Measurements from ENCODE around the gene S100A3.

The S100A3 gene

DNA sequence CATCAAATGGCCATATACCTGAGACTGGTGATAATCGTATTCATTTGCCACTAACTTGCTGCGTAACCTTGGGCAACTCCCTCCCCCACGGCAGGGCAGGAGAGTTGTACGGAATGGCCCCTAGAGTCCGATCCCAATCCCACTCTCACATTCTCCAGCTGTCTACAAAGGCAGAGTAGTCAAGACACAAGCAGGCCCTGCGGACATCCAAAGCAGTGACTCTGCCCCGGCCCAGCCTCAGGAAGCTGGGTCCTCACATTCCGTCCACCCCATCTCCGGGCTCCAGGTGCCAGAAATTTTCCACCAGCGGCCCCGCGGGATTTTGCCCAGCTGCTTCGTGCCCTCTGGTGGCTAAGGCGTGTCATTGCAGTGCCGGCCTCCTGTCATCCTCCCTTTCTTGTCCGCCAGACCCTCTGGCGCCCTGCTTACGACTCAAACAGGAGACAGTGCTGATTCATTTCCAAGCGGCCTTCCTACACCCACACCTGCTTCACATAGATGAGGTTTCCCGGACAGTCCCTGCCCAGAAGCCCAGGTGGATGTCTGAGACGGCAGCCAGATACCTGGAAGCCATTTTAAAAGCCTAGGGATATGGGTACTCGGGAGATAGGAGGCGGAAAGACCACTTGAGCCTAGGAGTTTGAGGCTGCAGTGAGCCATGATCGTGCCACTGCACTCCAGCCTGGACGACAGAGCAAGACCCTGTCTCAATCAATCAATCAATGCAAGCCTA is 19.5 kb upstream of the S100A3 start:
- TF ChIP-seq, protein P1, sequence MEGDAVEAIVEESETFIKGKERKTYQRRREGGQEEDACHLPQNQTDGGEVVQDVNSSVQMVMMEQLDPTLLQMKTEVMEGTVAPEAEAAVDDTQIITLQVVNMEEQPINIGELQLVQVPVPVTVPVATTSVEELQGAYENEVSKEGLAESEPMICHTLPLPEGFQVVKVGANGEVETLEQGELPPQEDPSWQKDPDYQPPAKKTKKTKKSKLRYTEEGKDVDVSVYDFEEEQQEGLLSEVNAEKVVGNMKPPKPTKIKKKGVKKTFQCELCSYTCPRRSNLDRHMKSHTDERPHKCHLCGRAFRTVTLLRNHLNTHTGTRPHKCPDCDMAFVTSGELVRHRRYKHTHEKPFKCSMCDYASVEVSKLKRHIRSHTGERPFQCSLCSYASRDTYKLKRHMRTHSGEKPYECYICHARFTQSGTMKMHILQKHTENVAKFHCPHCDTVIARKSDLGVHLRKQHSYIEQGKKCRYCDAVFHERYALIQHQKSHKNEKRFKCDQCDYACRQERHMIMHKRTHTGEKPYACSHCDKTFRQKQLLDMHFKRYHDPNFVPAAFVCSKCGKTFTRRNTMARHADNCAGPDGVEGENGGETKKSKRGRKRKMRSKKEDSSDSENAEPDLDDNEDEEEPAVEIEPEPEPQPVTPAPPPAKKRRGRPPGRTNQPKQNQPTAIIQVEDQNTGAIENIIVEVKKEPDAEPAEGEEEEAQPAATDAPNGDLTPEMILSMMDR (conservative IDR thresholded peaks at IDR 0.05; ENCODE audit: low read depth, low read length) = peak; percentile 100
- Histone ChIP-seq H3K79me2 (ENCODE audit: insufficient read depth, low read depth) (no peaks in the 10 kb centered on the region), H2AFZ (ENCODE audit: low read depth) (peak overlapping the region; percentile 98), H3K4me1 (ENCODE audit: low read depth, poor library complexity, severe bottlenecking) (peaks cover 28% of the 10 kb centered on the region), H3K36me3 (ENCODE audit: insufficient read depth) (no peaks in the 10 kb centered on the region), H4K20me1 (ENCODE audit: insufficient read depth) (no peaks in the 10 kb centered on the region), H3K9ac (peak overlapping the region; percentile 26; the same call in 1 of the 2 replicates), H3K4me3 (IDR thresholded peaks at IDR 0.05; ENCODE audit: insufficient read depth, low read depth, low read length) (peak overlapping the region; percentile 97), H3K27ac (no peak overlapping the region), H3K4me2 (peak overlapping the region; percentile 59), H3K27me3 (ENCODE audit: insufficient read depth, low read depth) (no peaks in the 10 kb centered on the region)

DNA sequence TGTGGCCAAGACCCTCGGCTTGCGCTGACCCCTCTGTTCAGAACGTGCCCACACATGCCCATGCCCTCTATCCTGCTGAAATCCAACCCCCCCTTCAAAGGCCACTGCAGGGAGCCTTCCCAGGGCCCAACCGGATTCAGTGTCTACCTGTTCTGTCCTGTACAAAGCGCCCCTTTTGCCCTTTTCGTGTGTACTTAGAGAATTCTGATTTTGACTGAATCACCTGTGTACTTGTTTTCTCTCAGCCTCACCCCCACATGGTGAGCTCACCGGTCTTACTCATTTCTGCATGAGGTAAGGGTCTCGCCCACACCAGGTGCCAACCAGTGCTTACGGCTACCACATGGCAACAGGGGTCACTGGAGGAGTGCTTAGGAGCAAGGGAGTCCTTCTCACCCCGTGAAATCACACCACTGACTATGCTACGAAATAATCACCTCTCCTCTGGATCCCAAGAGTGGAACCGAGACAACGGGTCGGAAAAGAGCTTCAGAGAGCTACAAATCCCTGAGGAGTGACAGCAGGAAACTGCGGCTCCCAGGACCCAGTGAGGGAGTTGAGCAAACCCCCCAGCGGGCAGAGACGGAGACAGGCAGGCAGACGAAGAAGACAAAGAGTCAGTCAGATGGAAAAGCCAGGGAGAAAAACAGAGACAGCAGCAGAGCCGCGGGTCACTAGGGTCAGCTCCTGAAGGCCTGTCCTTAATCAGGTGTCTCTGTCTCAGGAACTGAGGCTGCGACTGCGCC is 18.7 kb upstream of the S100A3 start:
- H4K20me1 ChIP-seq (ENCODE audit: insufficient read depth) = no peaks in the 10 kb centered on the region
- peak overlapping the region; percentile 59 for H3K4me2 ChIP-seq
- H3K4me1 ChIP-seq (ENCODE audit: low read depth, poor library complexity, severe bottlenecking) = peaks cover 23% of the 10 kb centered on the region
- no peaks in the 10 kb centered on the region for H3K79me2 ChIP-seq (ENCODE audit: insufficient read depth, low read depth)
- H2AFZ ChIP-seq (ENCODE audit: low read depth) = peak overlapping the region; percentile 98
- H3K27ac ChIP-seq = no peak overlapping the region
- H3K4me3 ChIP-seq (IDR thresholded peaks at IDR 0.05; ENCODE audit: insufficient read depth, low read depth, low read length) = no peak overlapping the region
- no peaks in the 10 kb centered on the region for H3K36me3 ChIP-seq (ENCODE audit: insufficient read depth)
- H3K27me3 ChIP-seq (ENCODE audit: insufficient read depth, low read depth) = no peaks in the 10 kb centered on the region
- no peak overlapping the region for H3K9ac ChIP-seq
- TF ChIP-seq, protein P1 (conservative IDR thresholded peaks at IDR 0.05; ENCODE audit: low read depth, low read length) = no peak

DNA sequence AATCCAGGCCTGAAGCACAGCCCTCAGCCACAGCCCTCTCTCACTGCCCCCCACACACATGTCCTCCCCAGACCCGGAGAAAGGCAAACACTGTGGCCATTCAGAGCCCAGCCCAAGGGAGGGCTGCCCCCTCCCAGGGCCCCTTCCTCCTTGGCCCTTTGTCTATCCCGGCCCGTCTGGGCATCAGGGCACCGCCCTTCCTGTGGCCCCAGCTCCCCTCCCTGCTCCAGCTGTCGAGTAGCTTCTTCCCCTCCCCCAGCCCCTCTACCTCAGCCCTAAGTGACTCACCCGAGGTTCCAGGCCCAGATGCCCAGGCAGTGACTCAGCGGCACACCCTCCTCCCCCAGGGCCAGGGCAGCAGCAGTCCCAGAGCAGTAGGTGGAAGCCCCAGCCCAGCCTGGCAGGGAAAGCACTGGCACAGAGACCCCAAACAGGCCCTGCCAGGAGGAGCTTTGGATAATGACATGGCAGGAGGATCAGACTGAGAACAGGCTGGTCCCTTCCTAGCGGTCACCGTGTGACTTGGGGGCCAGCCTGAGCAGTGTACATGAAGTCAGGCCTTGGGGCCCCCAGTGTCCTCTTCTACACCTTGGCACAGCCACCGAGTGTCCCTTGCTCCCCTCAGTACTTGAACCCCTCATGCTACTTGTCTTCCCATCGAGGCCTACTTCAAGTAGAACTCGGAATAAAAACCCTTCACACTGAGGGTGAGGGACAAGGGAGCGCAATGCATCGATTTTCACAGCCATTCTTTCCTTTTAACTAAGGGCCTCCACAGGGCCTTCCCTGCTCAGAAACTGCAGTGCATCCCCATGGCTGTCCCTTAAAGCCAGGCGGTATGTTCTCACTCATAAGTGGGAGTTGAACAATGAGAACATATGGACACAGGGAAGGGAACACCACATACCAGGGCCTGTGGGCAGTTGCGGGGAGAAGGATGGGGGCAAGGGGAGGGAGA is 17.6 kb upstream of the S100A3 start:
- H3K27me3 ChIP-seq (ENCODE audit: insufficient read depth, low read depth) = no peaks in the 10 kb centered on the region
- no peak overlapping the region for H3K9ac ChIP-seq
- H3K36me3 ChIP-seq (ENCODE audit: insufficient read depth) = no peaks in the 10 kb centered on the region
- TF ChIP-seq, protein P1 (conservative IDR thresholded peaks at IDR 0.05; ENCODE audit: low read depth, low read length) = no peak
- H3K27ac ChIP-seq = no peak overlapping the region
- no peaks in the 10 kb centered on the region for H3K79me2 ChIP-seq (ENCODE audit: insufficient read depth, low read depth)
- H3K4me1 ChIP-seq (ENCODE audit: low read depth, poor library complexity, severe bottlenecking) = peaks cover 20% of the 10 kb centered on the region
- no peak overlapping the region for H3K4me3 ChIP-seq (IDR thresholded peaks at IDR 0.05; ENCODE audit: insufficient read depth, low read depth, low read length)
- peak overlapping the region; percentile 77 for H2AFZ ChIP-seq (ENCODE audit: low read depth)
- H3K4me2 ChIP-seq = peak overlapping the region; percentile 24
- H4K20me1 ChIP-seq (ENCODE audit: insufficient read depth) = no peaks in the 10 kb centered on the region

Data from KMS-11 (cell line).